ENCODE measurements around the gene CEBPG. TPM values are rescaled to one million over a fixed set of nuclear protein-coding genes. Genes with fewer than 3 reads are reported as not detected.

The CEBPG gene
- total RNA-seq, 1 donor from 2014 or later: 19.5 TPM

- peak overlapping the region; percentile 28 for H3K4me3 Mint-ChIP-seq
- peak overlapping the region; percentile 60 for H3K27ac Mint-ChIP-seq
- DNase-seq (ENCODE audit: low spot score in 2 of 2, unreplicated experiment in 2 of 2): peak; percentile 51 to 83
- peaks cover 46% of the 10 kb centered on the region for H3K4me1 Mint-ChIP-seq
- H3K27me3 Mint-ChIP-seq (ENCODE audit: low read depth): peaks cover 5% of the 10 kb centered on the region
- peak; percentile 76 for TF ChIP-seq CTCF (IDR thresholded peaks at IDR 0.05; ENCODE audit: unreplicated experiment)
- no peaks in the 10 kb centered on the region for H3K36me3 Mint-ChIP-seq
- H3K9me3 Mint-ChIP-seq: no peaks in the 10 kb centered on the region
Observed at GRCh38 chr19:33430674-33431277, 57.3 kb downstream of the CEBPG start.

- Mint-ChIP-seq H3K4me1 (peaks cover 57% of the 10 kb centered on the region), H3K27me3 (ENCODE audit: low read depth) (peaks cover 5% of the 10 kb centered on the region), H3K27ac (no peak overlapping the region), H3K4me3 (no peak overlapping the region), H3K9me3 (no peaks in the 10 kb centered on the region), H3K36me3 (no peaks in the 10 kb centered on the region)
- no peak for TF ChIP-seq CTCF (IDR thresholded peaks at IDR 0.05; ENCODE audit: unreplicated experiment)
- peak in 1 of 2 experiments; percentile 18 for DNase-seq (ENCODE audit: low spot score in 2 of 2, unreplicated experiment in 2 of 2)
Observed at GRCh38 chr19:33432015-33432414, 58.5 kb downstream of the CEBPG start.

Other genes with a start within 250 kb of the CEBPG start
- gene WDR88, start 241.6 kb upstream of the CEBPG start, total RNA-seq: not detected in 3 replicates
- gene LRP3, start 179.4 kb upstream of the CEBPG start, total RNA-seq: 28.3 to 34.1 TPM (median 29.5 TPM) in 3 replicates
- gene SLC7A10, start 147.9 kb upstream of the CEBPG start, total RNA-seq: 0.91 to 1.1 TPM (median 0.92 TPM) in 3 replicates
- gene CEBPA, start 71.2 kb upstream of the CEBPG start, total RNA-seq: 8.5 to 10.1 TPM (median 9.4 TPM) in 3 replicates
- gene PEPD, start 148.1 kb downstream of the CEBPG start, total RNA-seq: 49.7 to 52.6 TPM (median 50.5 TPM) in 3 replicates
- 25.8 to 26.6 TPM (median 26.0 TPM) in 3 replicates for gene CHST8, start 248.2 kb downstream of the CEBPG start, total RNA-seq